MCF 10A (cell line): Measurements from ENCODE around the gene RBL2. TPM values are rescaled to one million over a fixed set of nuclear protein-coding genes. Genes with fewer than 3 reads are reported as not detected.

ENCODE experiments used
- BruUV-seq: library from RNA; stranded (reverse); fragments of 400-500 nt; replicated peaks from 2 replicates; lab custom pipeline; 2021; lab: Mats Ljungman, UMichigan
- CTCF ChIA-PET: fragments of 300-600 bp; sonication (Branson Sonifier 250); formaldehyde crosslinking; extraction: SDS; loops from one replicate; lab custom pipeline; 2021; ENCODE audit warnings: antibody characterized with exemption, inconsistent platforms; lab: Yijun Ruan, JAX
- POLR2A ChIA-PET: fragments of 300-600, 350-650 bp; sonication (Branson Sonifier 250); formaldehyde crosslinking; extraction: SDS; loops from one replicate; lab custom pipeline; 2020; ENCODE audit warnings: antibody characterized with exemption, inconsistent platforms; lab: Yijun Ruan, JAX
- DNase-seq: peaks from one replicate; pipeline ENCODE4 v3.0.0-alpha.2; 2018; ENCODE audit not compliant: unreplicated experiment
- H3K27ac Mint-ChIP-seq: one replicate; pipeline ENCODE4 v1.8.0; 2022; ENCODE audit warnings: mild to moderate bottlenecking, low read depth, mixed read lengths; ENCODE audit not compliant: unreplicated experiment
- H3K27me3 Mint-ChIP-seq: one replicate; pipeline ENCODE4 v1.8.0; 2022; ENCODE audit warnings: mixed read lengths; ENCODE audit not compliant: insufficient read depth, unreplicated experiment
- H3K36me3 Mint-ChIP-seq: one replicate; pipeline ENCODE4 v1.8.0; 2022; ENCODE audit warnings: mild to moderate bottlenecking, moderate library complexity, mixed read lengths; ENCODE audit not compliant: insufficient read depth, unreplicated experiment
- H3K4me1 Mint-ChIP-seq: one replicate; pipeline ENCODE4 v1.8.0; 2022; ENCODE audit warnings: mixed read lengths; ENCODE audit not compliant: insufficient read depth, unreplicated experiment
- H3K4me3 Mint-ChIP-seq: one replicate; pipeline ENCODE4 v1.8.0; 2022; ENCODE audit warnings: mild to moderate bottlenecking, moderate library complexity, mixed read lengths; ENCODE audit not compliant: unreplicated experiment
- H3K9me3 Mint-ChIP-seq: one replicate; pipeline ENCODE4 v1.8.0; 2022; ENCODE audit warnings: mixed read lengths; ENCODE audit not compliant: unreplicated experiment
- CTCF ChIP-seq: fragments of 200-600 bp; IDR thresholded peaks from one replicate; pipeline ENCODE4 v1.8.0; 2022; ENCODE audit warnings: antibody characterized with exemption, mild to moderate bottlenecking; ENCODE audit not compliant: unreplicated experiment
- intact Hi-C: fragments of 100-400 bp; cut with micrococcal nuclease; formaldehyde crosslinking; loops from 2 replicates; pipeline ENCODE4 v1.14.1; 2022
- total RNA-seq: library from RNA; stranded (reverse); gene quantifications from 2 replicates; pipeline ENCODE4 v1.2.3, GENCODE V29; 2022

Gene RBL2
- total RNA-seq, 1 experiment from 2014 or later, result 28.5 TPM

GRCh38 chr16:53486230-53486629, 52.0 kb downstream of the RBL2 start:
- H3K4me3 Mint-ChIP-seq, result no peak overlapping the region
- H3K27ac Mint-ChIP-seq, result no peak overlapping the region
- H3K9me3 Mint-ChIP-seq, result no peaks in the 10 kb centered on the region
- ChIA-PET POLR2A (interaction anchor here (0.6 kb wide), 1 partner anchor 1457 kb away, joined by 3 read pairs; no protein-coding TSS in a partner anchor), CTCF (no interaction called here)
- no peak for TF ChIP-seq CTCF
- BruUV-seq, result no TSS peak
- intact Hi-C loops, result no loop called here
- DNase-seq, result no peak
- no peaks in the 10 kb centered on the region for H3K4me1 Mint-ChIP-seq
- H3K27me3 Mint-ChIP-seq, result no peaks in the 10 kb centered on the region
- H3K36me3 Mint-ChIP-seq, result peaks cover 84% of the 10 kb centered on the region

GRCh38 chr16:53489755-53490154, 55.5 kb downstream of the RBL2 start:
- H3K4me1 Mint-ChIP-seq, result no peaks in the 10 kb centered on the region
- H3K36me3 Mint-ChIP-seq, result peaks cover 91% of the 10 kb centered on the region
- POLR2A ChIA-PET, result interaction anchor here (0.6 to 1.3 kb wide), 2 partner anchors 11 to 15 kb away, joined by 3 to 5 read pairs; no protein-coding TSS in a partner anchor
- CTCF ChIA-PET, result interaction anchor here (0.6 kb wide), 1 partner anchor 38 kb away, joined by 3 read pairs; no protein-coding TSS in a partner anchor
- no peaks in the 10 kb centered on the region for H3K9me3 Mint-ChIP-seq
- no peak overlapping the region for H3K4me3 Mint-ChIP-seq
- TF ChIP-seq CTCF, result no peak
- no peaks in the 10 kb centered on the region for H3K27me3 Mint-ChIP-seq
- no peak for DNase-seq
- intact Hi-C loops, result no loop called here
- H3K27ac Mint-ChIP-seq, result no peak overlapping the region
- no TSS peak for BruUV-seq

- CTCF ChIA-PET, result interaction anchor here (0.5 to 1.0 kb wide), 2 partner anchors 31 to 210 kb away, joined by 3 read pairs; no protein-coding TSS in a partner anchor
- Mint-ChIP-seq H3K9me3 (no peaks in the 10 kb centered on the region), H3K36me3 (peaks cover 91% of the 10 kb centered on the region), H3K4me3 (no peak overlapping the region), H3K27ac (no peak overlapping the region), H3K27me3 (no peaks in the 10 kb centered on the region), H3K4me1 (no peaks in the 10 kb centered on the region)
- POLR2A ChIA-PET, result no interaction called here
- no TSS peak for BruUV-seq
- TF ChIP-seq CTCF, result no peak
- intact Hi-C loops, result no loop called here
- DNase-seq, result no peak
These were observed 58.2 kb downstream of the RBL2 start for GRCh38 chr16:53492503-53492902.

GRCh38 chr16:53494636-53495035, 60.4 kb downstream of the RBL2 start:
- no peak for DNase-seq
- H3K4me1 Mint-ChIP-seq, result no peaks in the 10 kb centered on the region
- H3K4me3 Mint-ChIP-seq, result no peak overlapping the region
- H3K9me3 Mint-ChIP-seq, result no peaks in the 10 kb centered on the region
- POLR2A ChIA-PET, result no interaction called here
- no TSS peak for BruUV-seq
- CTCF ChIA-PET, result interaction anchor here (0.6 to 1.3 kb wide), 7 partner anchors 15 to 476 kb away, joined by 3 to 4 read pairs (median 3); no protein-coding TSS in a partner anchor
- TF ChIP-seq CTCF, result no peak
- H3K27ac Mint-ChIP-seq, result no peak overlapping the region
- peaks cover 83% of the 10 kb centered on the region for H3K36me3 Mint-ChIP-seq
- no peaks in the 10 kb centered on the region for H3K27me3 Mint-ChIP-seq
- intact Hi-C loops, result no loop called here
